Chondrocyte (in vitro differentiated cells): Measurements from ENCODE around the gene NRG2. TPM values are rescaled to one million over a fixed set of nuclear protein-coding genes. Genes with fewer than 3 reads are reported as not detected.

Source experiments
- DNase-seq: peaks from one replicate; pipeline ENCODE4 v3.0.0; 2021; ENCODE audit warnings: mixed read lengths, low spot score
- H3K27ac Mint-ChIP-seq: one replicate; pipeline ENCODE4 v1.8.0; 2021; ENCODE audit warnings: mild to moderate bottlenecking, moderate library complexity, mixed read lengths; ENCODE audit not compliant: unreplicated experiment
- H3K27me3 Mint-ChIP-seq: 2 replicates; pipeline ENCODE4 v1.8.0; 2021; ENCODE audit warnings: low read depth, mixed read lengths
- H3K36me3 Mint-ChIP-seq: 2 replicates; pipeline ENCODE4 v1.8.0; 2021; ENCODE audit warnings: low read depth, mixed read lengths
- H3K4me1 Mint-ChIP-seq: 2 replicates; pipeline ENCODE4 v1.8.0; 2021; ENCODE audit warnings: low read depth, mild to moderate bottlenecking, mixed read lengths
- H3K4me3 Mint-ChIP-seq: one replicate; pipeline ENCODE4 v1.8.0; 2021; ENCODE audit warnings: mild to moderate bottlenecking, moderate library complexity, mixed read lengths; ENCODE audit not compliant: unreplicated experiment
- H3K9me3 Mint-ChIP-seq: 2 replicates; pipeline ENCODE4 v1.8.0; 2021; ENCODE audit warnings: low read depth, mixed read lengths
- CTCF ChIP-seq: fragments of 200-600 bp; sonication (generic); IDR thresholded peaks from 2 replicates; pipeline ENCODE4 v1.5.0; 2021; ENCODE audit warnings: antibody characterized with exemption, mild to moderate bottlenecking, moderate library complexity
- total RNA-seq: library from RNA; stranded (reverse); gene quantifications from 3 replicates; pipeline ENCODE4 v1.2.1, GENCODE V29; 2021

Gene NRG2
- total RNA-seq, 1 donor from 2014 or later, result 0.27 TPM

- no peaks in the 10 kb centered on the region for H3K4me1 Mint-ChIP-seq
- peaks cover 3% of the 10 kb centered on the region for H3K36me3 Mint-ChIP-seq
- no peak overlapping the region for H3K4me3 Mint-ChIP-seq
- H3K9me3 Mint-ChIP-seq, result no peaks in the 10 kb centered on the region
- no peak overlapping the region for H3K27ac Mint-ChIP-seq
- H3K27me3 Mint-ChIP-seq, result peaks cover 49% of the 10 kb centered on the region
- no peak for DNase-seq
- no peak for TF ChIP-seq CTCF
These were observed 238.2 kb downstream of the NRG2 start for GRCh38 chr5:139804800-139805397.

DNA sequence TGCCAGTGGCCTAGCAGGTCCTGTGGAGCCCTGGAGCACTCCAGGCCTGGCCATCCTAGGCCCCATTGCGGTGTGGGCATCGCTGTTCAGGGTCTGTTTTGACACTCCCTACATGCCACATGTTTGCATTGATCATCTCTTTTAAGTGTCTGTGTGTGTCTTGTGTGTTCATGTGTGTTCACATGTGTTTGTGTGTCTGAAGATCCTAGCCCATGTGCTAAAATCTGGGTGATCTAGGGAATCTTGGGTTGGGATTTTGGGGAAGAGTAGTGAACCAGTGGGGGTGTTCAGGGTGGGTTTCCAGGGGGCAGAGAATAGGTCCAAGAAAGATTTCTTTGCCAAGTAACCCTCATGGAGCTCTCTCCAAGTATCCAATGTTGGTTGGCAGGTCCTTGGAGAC is 239.1 kb downstream of the NRG2 start:
- H3K4me1 Mint-ChIP-seq, result no peaks in the 10 kb centered on the region
- H3K27ac Mint-ChIP-seq, result no peak overlapping the region
- peaks cover 5% of the 10 kb centered on the region for H3K36me3 Mint-ChIP-seq
- H3K27me3 Mint-ChIP-seq, result peaks cover 57% of the 10 kb centered on the region
- H3K9me3 Mint-ChIP-seq, result no peaks in the 10 kb centered on the region
- no peak for DNase-seq
- no peak for TF ChIP-seq CTCF
- no peak overlapping the region for H3K4me3 Mint-ChIP-seq

DNA sequence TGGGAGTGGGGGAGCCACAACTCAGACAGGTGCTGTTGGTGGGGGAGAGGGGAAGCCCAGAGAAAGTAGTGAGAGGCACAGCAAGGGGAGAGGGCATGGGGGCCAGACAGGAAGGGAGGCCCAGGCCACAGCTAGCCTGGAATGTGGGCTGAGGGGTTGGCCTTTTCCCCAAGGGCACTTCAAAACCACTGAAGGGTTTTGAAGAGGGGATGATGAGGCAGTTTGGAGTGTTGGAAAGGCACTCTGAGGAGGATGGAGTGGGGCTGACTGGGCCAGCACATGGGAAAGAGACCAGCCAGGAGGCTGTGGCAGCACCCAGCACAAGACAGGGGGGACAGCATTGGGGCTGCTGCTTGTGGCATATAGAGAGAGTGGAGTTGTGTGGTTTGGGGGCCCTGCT is 243.7 kb downstream of the NRG2 start:
- H3K27ac Mint-ChIP-seq, result no peak overlapping the region
- DNase-seq, result no peak
- H3K4me1 Mint-ChIP-seq, result peaks cover 8% of the 10 kb centered on the region
- peaks cover 73% of the 10 kb centered on the region for H3K27me3 Mint-ChIP-seq
- no peaks in the 10 kb centered on the region for H3K9me3 Mint-ChIP-seq
- no peak for TF ChIP-seq CTCF
- H3K36me3 Mint-ChIP-seq, result peaks cover 5% of the 10 kb centered on the region
- no peak overlapping the region for H3K4me3 Mint-ChIP-seq

DNA sequence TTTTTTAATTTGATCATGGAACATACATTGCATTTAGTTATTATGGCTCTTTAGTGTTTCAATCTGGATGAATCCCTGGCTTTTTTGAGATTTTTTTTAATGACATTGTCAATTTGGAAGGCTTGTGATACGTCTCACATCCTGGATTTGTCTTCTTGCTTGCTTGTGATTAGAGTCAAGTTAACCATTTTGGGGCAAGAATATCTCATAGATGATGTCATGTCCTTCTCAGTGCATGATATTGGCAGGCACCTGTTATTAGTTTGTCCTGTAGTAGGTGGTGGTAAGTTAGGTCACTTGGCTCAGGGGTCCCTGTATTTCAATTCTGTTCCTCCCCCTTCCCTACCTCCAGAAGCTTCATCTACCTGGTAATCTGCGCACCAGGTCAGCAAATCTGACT is 244.2 kb downstream of the NRG2 start:
- Mint-ChIP-seq H3K4me3 (no peak overlapping the region), H3K27me3 (peaks cover 74% of the 10 kb centered on the region), H3K4me1 (peaks cover 8% of the 10 kb centered on the region), H3K36me3 (peaks cover 3% of the 10 kb centered on the region), H3K9me3 (no peaks in the 10 kb centered on the region), H3K27ac (no peak overlapping the region)
- no peak for TF ChIP-seq CTCF
- DNase-seq, result no peak

DNA sequence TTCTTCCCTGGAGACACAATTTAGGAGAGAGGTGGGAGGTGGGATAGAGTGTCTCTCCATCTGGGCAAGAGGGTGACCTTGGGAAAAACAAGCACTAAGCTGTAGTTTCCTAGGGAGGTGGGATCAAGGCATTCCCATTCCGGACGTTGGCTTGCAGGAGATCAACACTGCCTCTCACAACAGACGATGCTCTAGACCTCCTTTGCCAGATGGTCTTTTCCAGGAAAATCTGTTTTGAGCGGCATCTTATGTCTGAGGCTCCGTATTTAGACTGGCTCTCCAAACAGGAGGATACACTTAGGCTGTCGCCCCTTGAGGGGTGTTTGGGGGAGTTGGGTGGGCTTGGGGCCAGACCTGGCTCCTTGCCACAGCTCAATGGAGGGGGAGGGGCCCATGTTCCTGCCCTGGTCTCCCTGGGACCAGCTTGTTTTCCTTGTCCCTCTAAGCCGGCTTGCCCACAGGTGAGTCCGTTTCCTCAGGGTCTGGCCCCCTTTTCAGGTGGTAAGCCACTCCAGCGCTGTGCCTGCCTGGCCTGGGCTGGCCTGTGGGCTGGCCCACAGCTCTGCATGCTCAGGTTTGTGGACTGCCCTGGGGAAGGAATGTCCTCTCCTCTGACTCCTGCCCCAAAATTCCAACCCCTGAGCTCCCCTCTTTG is 245.1 kb downstream of the NRG2 start:
- H3K4me3 Mint-ChIP-seq, result no peak overlapping the region
- H3K36me3 Mint-ChIP-seq, result peaks cover 3% of the 10 kb centered on the region
- H3K4me1 Mint-ChIP-seq, result peaks cover 8% of the 10 kb centered on the region
- TF ChIP-seq CTCF, result no peak
- no peak for DNase-seq
- H3K27me3 Mint-ChIP-seq, result peaks cover 79% of the 10 kb centered on the region
- no peak overlapping the region for H3K27ac Mint-ChIP-seq
- no peaks in the 10 kb centered on the region for H3K9me3 Mint-ChIP-seq
